Dendritic cell treated with granulocyte-macrophage colony-stimulating factor and Interleukin-4, amounts not matched to agents 40 ng/mL and 50 ng/mL, for 4 days (primary cell): ENCODE measurements around the gene ABCF1.
A peak's percentile ranks its signal among the peaks of the same experiment; 100 is the strongest.

Experiments
- H3K27ac Mint-ChIP-seq: one replicate; pipeline ENCODE4 v1.8.0; 2022; ENCODE audit warnings: mild to moderate bottlenecking, mixed read lengths
- H3K27me3 Mint-ChIP-seq: one replicate; pipeline ENCODE4 v1.8.0; 2022; ENCODE audit warnings: mild to moderate bottlenecking, mixed read lengths
- H3K36me3 Mint-ChIP-seq: one replicate; pipeline ENCODE4 v1.8.0; 2022; ENCODE audit warnings: low read depth, mixed read lengths
- H3K4me1 Mint-ChIP-seq: one replicate; pipeline ENCODE4 v1.8.0; 2022; ENCODE audit warnings: low read depth, mixed read lengths
- H3K4me3 Mint-ChIP-seq: one replicate; pipeline ENCODE4 v1.8.0; 2022; ENCODE audit warnings: mild to moderate bottlenecking, moderate library complexity, mixed read lengths
- H3K9me3 Mint-ChIP-seq: one replicate; pipeline ENCODE4 v1.8.0; 2022; ENCODE audit warnings: mixed read lengths
- intact Hi-C: fragments of 100-400 bp; cut with micrococcal nuclease; formaldehyde crosslinking; loops from one replicate; pipeline ENCODE4 v1.15.0; 2022

The ABCF1 gene

GRCh38 chr6:30615219-30615957, 44.1 kb downstream of the ABCF1 start:
- H3K4me1 Mint-ChIP-seq: peaks cover 47% of the 10 kb centered on the region
- peaks cover 72% of the 10 kb centered on the region for H3K36me3 Mint-ChIP-seq
- H3K27ac Mint-ChIP-seq: peak overlapping the region; percentile 95
- H3K27me3 Mint-ChIP-seq: no peaks in the 10 kb centered on the region
- H3K9me3 Mint-ChIP-seq: no peaks in the 10 kb centered on the region
- peak overlapping the region; percentile 88 for H3K4me3 Mint-ChIP-seq
- intact Hi-C loops: loop anchor here (1.0 to 5.0 kb wide), 2 partner anchors 44 to 127 kb away; partner anchors contain the start of genes ABCF1, FLOT1 and IER3

DNA sequence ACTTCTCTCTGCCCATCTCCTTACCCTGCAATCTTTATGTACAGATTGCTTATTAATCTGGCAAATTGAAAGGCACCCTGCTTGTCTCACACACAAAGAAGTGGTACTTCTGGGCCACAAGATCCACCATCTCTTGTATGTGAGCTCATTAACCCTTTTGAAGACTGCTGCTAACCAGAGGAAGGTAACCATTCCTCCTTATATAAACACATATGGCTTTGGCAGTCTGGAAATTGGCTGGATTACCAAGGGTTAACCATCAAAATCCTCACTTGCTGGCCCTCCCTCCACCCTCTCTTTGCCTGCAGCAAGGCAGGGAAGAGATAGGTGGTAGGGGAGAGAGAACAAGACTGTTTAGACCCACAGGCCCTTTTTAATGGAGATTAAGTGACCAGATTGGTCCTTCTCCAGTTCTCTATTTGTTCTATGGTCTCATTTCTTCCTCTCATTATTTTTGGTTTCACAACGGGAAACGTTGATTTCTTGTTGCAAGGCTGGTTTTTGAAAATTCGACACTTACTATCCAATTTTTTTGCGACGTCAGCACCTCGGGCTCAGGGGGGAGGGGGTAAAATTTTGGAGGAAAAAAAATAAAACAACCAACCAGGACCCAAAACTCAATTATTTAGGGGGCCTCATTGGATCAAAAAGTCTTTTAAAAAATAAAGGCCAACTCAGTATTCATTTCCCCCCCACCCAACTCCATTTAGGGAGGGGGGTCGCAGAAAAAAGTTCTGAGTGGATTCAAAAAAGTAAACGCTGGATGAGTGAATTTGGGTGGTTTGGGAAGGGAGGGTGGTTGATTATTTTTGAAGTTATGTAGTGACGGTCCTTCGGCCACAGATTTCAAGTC, 44.9 kb downstream of the ABCF1 start:
- Mint-ChIP-seq H3K4me1 (peaks cover 43% of the 10 kb centered on the region), H3K36me3 (peaks cover 72% of the 10 kb centered on the region)
- intact Hi-C loops: loop anchor here (1.0 to 5.0 kb wide), 3 partner anchors 45 to 126 kb away; partner anchors contain the start of genes ABCF1, FLOT1 and IER3

DNA sequence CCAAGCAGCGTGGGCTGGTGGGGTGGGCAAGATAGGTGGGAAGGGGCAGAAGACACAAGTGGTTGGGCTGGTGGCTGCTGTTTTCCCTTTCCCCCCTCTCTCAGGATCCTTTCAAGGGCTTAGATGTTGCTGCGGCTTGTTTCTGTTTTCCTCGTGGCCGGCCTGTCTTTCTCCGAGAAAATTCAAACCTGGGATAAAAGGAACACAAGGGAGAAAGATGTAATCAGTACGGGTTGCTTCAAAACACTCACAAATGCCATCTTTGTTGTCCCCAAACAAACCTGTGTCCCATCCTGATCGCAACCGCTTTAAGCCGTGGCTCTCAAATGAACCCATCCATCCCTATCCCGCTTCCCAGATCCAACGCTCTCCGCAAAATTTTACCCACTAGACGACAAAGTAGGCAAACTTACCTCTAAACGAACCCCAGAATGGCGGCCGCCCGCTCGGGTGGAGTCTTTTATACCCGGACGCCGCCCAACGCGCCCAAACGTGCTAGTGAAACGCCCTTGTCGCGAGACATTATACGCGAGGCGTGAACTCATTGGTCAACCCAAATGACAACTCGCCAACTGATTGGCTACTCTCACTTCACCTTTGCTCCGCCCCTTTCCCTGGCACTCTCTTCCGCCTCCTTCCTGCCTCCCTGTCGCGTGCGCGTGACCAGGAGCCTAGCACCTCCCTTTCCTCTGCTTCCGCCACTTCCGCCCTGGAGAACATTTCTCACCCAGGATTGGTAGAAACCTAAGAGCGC, 45.7 kb downstream of the ABCF1 start, which contains the start of gene PPP1R10:
TSS of gene PPP1R10 (minus strand) at position 433 of the 754 bp plus-strand sequence. CDS start 7,299 bp downstream, outside the sequence.
- Mint-ChIP-seq H3K27ac (peak within 1 kb of the TSS; percentile 95), H3K9me3 (no peaks in the 10 kb centered on the region), H3K36me3 (peaks cover 74% of the 10 kb centered on the region), H3K4me1 (peaks cover 35% of the 10 kb centered on the region), H3K4me3 (peak within 1 kb of the TSS; percentile 88), H3K27me3 (no peaks in the 10 kb centered on the region)
- intact Hi-C loops: loop anchor here (1.0 to 5.0 kb wide), 4 partner anchors 61 to 125 kb away; partner anchors contain the start of genes FLOT1, GNL1, IER3 and TUBB

More for the DNA sequence above, 44.9 kb downstream of the ABCF1 start:
- Mint-ChIP-seq H3K27me3 (no peaks in the 10 kb centered on the region), H3K4me3 (peak overlapping the region; percentile 88), H3K9me3 (no peaks in the 10 kb centered on the region), H3K27ac (peak overlapping the region; percentile 95)

GRCh38 chr6:30617565-30618269, 46.5 kb downstream of the ABCF1 start, which contains the start of gene MRPS18B:
TSS of gene MRPS18B (plus strand) at chr6:30617840. CDS start at chr6:30617866, 26 bp downstream.
- intact Hi-C loops: loop anchor here (1.0 to 5.0 kb wide), 5 partner anchors 9 to 125 kb away; partner anchors contain the start of genes ATAT1, FLOT1, GNL1 and IER3
- Mint-ChIP-seq H3K4me1 (peaks cover 31% of the 10 kb centered on the region), H3K27ac (peak within 1 kb of the TSS; percentile 95), H3K36me3 (peaks cover 81% of the 10 kb centered on the region), H3K4me3 (peak within 1 kb of the TSS; percentile 88), H3K9me3 (no peaks in the 10 kb centered on the region), H3K27me3 (no peaks in the 10 kb centered on the region)

GRCh38 chr6:30618270-30618797, 47.1 kb downstream of the ABCF1 start:
- no peaks in the 10 kb centered on the region for H3K27me3 Mint-ChIP-seq
- intact Hi-C loops: loop anchor here (1.0 to 5.0 kb wide), 2 partner anchors 8 to 124 kb away; partner anchors contain the start of genes ATAT1, FLOT1 and IER3

DNA sequence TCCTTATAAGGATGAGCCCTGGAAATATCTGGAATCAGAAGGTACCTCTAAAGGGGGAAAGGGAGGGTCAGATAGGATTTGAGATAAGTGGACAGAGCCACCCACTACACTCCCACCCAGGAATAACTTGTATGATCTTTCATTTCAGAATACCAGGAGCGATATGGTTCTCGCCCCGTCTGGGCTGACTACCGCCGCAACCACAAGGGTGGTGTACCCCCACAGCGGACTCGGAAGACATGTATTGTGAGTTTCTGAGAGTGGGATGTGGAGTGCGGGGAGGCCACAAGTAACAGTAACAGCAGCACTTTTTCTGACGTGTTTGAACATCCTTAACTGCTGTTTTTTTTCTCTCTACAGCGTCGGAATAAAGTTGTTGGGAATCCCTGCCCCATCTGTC, 48.3 kb downstream of the ABCF1 start:
- Mint-ChIP-seq H3K27ac (peak overlapping the region; percentile 95), H3K4me1 (peaks cover 19% of the 10 kb centered on the region), H3K4me3 (no peak overlapping the region), H3K9me3 (no peaks in the 10 kb centered on the region), H3K27me3 (no peaks in the 10 kb centered on the region), H3K36me3 (peaks cover 84% of the 10 kb centered on the region)
- intact Hi-C loops: loop anchor here (5.0 kb wide), 1 partner anchor 123 kb away; the partner anchor contains the start of genes FLOT1 and IER3

More at GRCh38 chr6:30618270-30618797, 47.1 kb downstream of the ABCF1 start:
- peaks cover 28% of the 10 kb centered on the region for H3K4me1 Mint-ChIP-seq
- H3K36me3 Mint-ChIP-seq: peaks cover 84% of the 10 kb centered on the region
- no peaks in the 10 kb centered on the region for H3K9me3 Mint-ChIP-seq
- peak overlapping the region; percentile 95 for H3K27ac Mint-ChIP-seq
- H3K4me3 Mint-ChIP-seq: peak overlapping the region; percentile 88

DNA sequence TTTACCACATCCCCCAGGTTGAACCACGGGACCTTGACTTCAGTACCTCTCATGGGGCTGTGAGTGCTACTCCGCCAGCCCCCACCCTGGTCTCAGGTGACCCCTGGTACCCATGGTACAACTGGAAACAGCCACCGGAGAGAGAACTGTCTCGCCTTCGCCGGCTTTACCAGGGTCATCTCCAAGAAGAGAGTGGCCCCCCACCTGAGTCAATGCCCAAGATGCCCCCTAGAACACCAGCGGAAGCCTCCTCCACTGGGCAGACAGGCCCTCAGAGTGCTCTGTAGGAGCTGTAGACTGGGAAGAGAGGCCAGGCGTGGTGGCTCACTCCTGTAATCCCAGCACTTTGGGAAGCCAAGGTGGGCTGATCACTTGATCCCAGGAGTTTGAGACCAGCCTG, 54.3 kb downstream of the ABCF1 start:
- H3K9me3 Mint-ChIP-seq: no peaks in the 10 kb centered on the region
- H3K36me3 Mint-ChIP-seq: peaks cover 88% of the 10 kb centered on the region
- no peaks in the 10 kb centered on the region for H3K27me3 Mint-ChIP-seq
- H3K4me3 Mint-ChIP-seq: no peak overlapping the region
- intact Hi-C loops: loop anchor here (5.0 kb wide), 1 partner anchor 47 kb away; the partner anchor contains the start of gene DHX16
- H3K27ac Mint-ChIP-seq: peak overlapping the region; percentile 90
- H3K4me1 Mint-ChIP-seq: peaks cover 36% of the 10 kb centered on the region

DNA sequence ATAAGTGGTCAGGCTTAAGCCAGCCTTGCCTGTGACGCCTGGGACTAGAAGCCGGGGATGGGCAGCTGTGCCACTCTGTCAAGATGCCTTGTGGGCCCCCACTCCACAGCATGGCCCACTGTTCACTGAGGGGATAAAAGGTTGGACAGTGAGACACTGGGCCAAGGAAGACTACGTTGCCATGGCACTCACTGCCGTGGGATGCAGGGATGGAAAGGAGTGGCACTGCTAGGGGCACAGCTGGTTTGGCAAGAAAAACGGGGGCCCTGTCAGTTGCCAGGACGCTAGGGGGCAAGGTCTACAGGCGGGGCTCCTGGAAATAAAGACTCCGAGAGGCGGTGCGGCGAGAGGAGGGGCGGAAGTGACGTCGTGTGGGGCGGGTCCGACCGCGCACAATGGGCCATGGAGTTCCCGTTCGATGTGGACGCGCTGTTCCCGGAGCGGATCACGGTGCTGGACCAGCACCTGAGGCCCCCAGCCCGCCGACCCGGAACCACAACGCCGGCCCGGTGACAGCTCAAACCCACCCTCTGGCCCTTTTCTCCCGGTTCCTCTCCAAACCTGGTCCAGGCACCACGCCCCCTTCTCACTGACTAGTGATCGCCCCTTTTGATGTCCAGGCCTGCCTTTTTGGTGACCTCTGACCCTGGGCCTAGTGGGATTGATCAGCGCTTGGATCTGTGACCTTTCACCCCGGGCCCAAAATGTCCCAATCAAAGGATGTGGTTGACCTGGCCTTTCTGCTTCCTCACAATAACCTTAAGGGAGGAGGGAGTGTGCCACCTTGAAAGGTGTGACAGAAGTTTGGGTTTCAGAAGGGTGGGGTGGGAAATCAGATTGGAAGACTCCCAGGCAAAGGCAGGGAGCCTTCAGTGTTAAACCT, 55.5 kb downstream of the ABCF1 start, which contains the start of gene ATAT1:
TSS of gene ATAT1 (plus strand) at position 391 of the 883 bp plus-strand sequence.
- Mint-ChIP-seq H3K9me3 (no peaks in the 10 kb centered on the region), H3K4me3 (peak within 1 kb of the TSS; percentile 85), H3K27me3 (no peaks in the 10 kb centered on the region), H3K36me3 (peaks cover 88% of the 10 kb centered on the region), H3K27ac (peak within 1 kb of the TSS; percentile 90), H3K4me1 (peaks cover 36% of the 10 kb centered on the region)
- intact Hi-C loops: loop anchor here (1.0 to 5.0 kb wide), 2 partner anchors 8 to 46 kb away; partner anchors contain the start of gene DHX16

DNA sequence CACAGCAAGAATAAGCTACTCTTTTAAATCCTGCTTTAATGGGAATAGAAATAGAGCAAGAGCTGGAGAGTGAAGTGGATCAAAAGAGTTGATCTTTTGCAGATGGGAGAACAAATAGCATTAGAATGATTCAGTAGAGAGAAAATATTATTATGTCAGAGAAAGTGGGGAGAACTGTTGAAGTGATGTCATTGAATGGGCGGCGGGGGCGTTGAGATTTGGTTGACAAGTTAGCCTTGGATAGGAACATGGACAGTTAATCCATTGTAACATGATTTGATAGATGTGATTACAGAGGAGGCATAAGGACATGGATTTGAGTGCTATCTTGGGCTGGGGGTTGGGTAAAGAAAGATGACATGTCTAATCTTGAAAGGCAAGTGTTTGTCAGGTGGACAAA, 64.6 kb downstream of the ABCF1 start:
- H3K27me3 Mint-ChIP-seq: no peaks in the 10 kb centered on the region
- H3K4me1 Mint-ChIP-seq: peaks cover 6% of the 10 kb centered on the region
- H3K4me3 Mint-ChIP-seq: no peak overlapping the region
- H3K27ac Mint-ChIP-seq: no peak overlapping the region
- peaks cover 41% of the 10 kb centered on the region for H3K36me3 Mint-ChIP-seq
- intact Hi-C loops: no loop called here
- no peaks in the 10 kb centered on the region for H3K9me3 Mint-ChIP-seq

DNA sequence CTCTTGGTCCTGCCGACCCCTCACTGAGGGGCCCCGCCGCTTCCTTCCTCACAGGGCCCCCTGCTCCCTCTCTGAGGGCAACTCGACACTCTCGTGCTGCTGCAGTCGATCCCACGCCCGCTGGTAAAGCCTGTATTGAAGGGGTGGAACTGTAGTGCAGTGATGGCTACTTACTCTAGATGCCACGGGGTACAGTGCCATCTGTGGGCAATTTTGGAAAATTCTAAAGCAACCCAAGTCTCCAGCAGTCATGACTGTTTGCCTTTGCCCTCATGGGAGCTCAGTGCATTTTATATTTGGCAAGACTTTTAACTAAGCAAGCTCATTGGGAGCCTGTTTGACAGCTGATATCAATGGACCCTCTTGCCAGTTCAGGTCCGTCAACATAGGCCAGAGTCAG, 69.2 kb downstream of the ABCF1 start:
- peaks cover 26% of the 10 kb centered on the region for H3K4me1 Mint-ChIP-seq
- H3K27ac Mint-ChIP-seq: no peak overlapping the region
- no peak overlapping the region for H3K4me3 Mint-ChIP-seq

GRCh38 chr6:30641048-30641447, 69.8 kb downstream of the ABCF1 start:
- no peak overlapping the region for H3K27ac Mint-ChIP-seq
- H3K4me3 Mint-ChIP-seq: no peak overlapping the region
- H3K27me3 Mint-ChIP-seq: no peaks in the 10 kb centered on the region
- H3K4me1 Mint-ChIP-seq: peaks cover 32% of the 10 kb centered on the region
- intact Hi-C loops: no loop called here
- no peaks in the 10 kb centered on the region for H3K9me3 Mint-ChIP-seq
- H3K36me3 Mint-ChIP-seq: peaks cover 50% of the 10 kb centered on the region

More for the DNA sequence above, 69.2 kb downstream of the ABCF1 start:
- intact Hi-C loops: no loop called here
- H3K9me3 Mint-ChIP-seq: no peaks in the 10 kb centered on the region
- H3K36me3 Mint-ChIP-seq: peaks cover 44% of the 10 kb centered on the region
- no peaks in the 10 kb centered on the region for H3K27me3 Mint-ChIP-seq
